Ovary (tissue), 9 donors: ENCODE results near the gene OPRL1. TPM values are rescaled to one million over a fixed set of nuclear protein-coding genes. Genes with fewer than 3 reads are reported as not detected.

Experiments used
- DNase-seq, 5 donors: peaks; one replicate each; pipeline ENCODE4 v3.0.0-alpha.2; 2019 to 2020
- H3K27ac ChIP-seq, 2 donors: fragments of 200-600 bp; one replicate each; pipeline versions ENCODE4 v1.5.1 to v1.8.0; 2019 to 2022
- H3K27me3 ChIP-seq: fragments of 200-600 bp; one replicate; pipeline ENCODE4 v1.8.0; 2022
- H3K36me3 ChIP-seq: fragments of 200-600 bp; sonication (generic); one replicate; pipeline ENCODE4 v1.5.1; 2019
- H3K4me1 ChIP-seq: one replicate; pipeline ENCODE4 v1.8.1; 2013; ENCODE audit warnings: mild to moderate bottlenecking, moderate library complexity; ENCODE audit not compliant: insufficient read depth
- H3K4me3 ChIP-seq: fragments of 200-600 bp; sonication (generic); one replicate; pipeline ENCODE4 v1.5.1; 2017
- H3K9me3 ChIP-seq, 2 donors: fragments of 200-600 bp in 1 of 2; sonication (generic) in 1 of 2; one replicate each; pipeline versions ENCODE4 v1.5.1 to v1.8.1; 2013 to 2019; ENCODE audit warnings: mild to moderate bottlenecking in 1 of 2, moderate library complexity in 1 of 2
- CTCF ChIP-seq, 3 donors: fragments of 450-650 bp in 2 of 3; fragments of 200-600 bp in 1 of 3; IDR thresholded peaks; one replicate each; pipeline versions ENCODE4 v1.5.1 to v1.8.0; 2016 to 2022; ENCODE audit warnings: antibody characterized with exemption in 3 of 3, mild to moderate bottlenecking in 1 of 3
- EP300 ChIP-seq: sonication (generic); formaldehyde crosslinking; IDR thresholded peaks from one replicate; pipeline ENCODE4 v1.6.1; 2017; ENCODE audit warnings: antibody characterized with exemption
- POLR2A ChIP-seq: fragments of 450-650 bp; IDR thresholded peaks from one replicate; pipeline ENCODE4 v1.6.1; 2017; ENCODE audit warnings: antibody characterized with exemption, mild to moderate bottlenecking, moderate library complexity
- WGBS, 3 donors: extraction: QIAGEN DNeasy Blood & Tissue Kit in 1 of 3; methylation state at CpG; one replicate each; pipeline versions ENCODE4 v1.1.5 to v1.1.7; 2013 to 2017; 5-methylcytosine and 5-hydroxymethylcytosine counted together
- intact Hi-C, 4 donors: fragments of 100-400 bp; cut with DNase I; formaldehyde crosslinking; loops; one replicate each; pipeline versions ENCODE4 v1.11.0 to v1.15.1; 2022 to 2023
- polyA plus RNA-seq, 2 donors: library from polyadenylated mRNA; stranded (reverse); fragments of 200-250 nt in 1 of 2; fragments of 350-450 nt in 1 of 2; fragmentation: Illumina TruSeq in 1 of 2; extraction: RNeasy Lipid Tissue Mini Kit (QIAGEN cat#74804) in 1 of 2; gene quantifications; one replicate each; pipeline ENCODE4 v1.2.3, GENCODE V29; 2013 to 2014
- total RNA-seq, 7 donors: library from RNA; depleted of rRNA in 2 of 7; stranded (reverse); fragments of >200 nt in 2 of 7; fragmentation: NEBNext Ultra II Directional in 3 of 7; extraction: Animal tissue kit (Norgen Biotek cat#: 25700) in 3 of 7; gene quantifications; one replicate each; pipeline versions ENCODE4 v1.1.0 to v1.2.4, GENCODE V29; 2016 to 2023
- donor health status: DM: no; HTN: no; CAD: no; lungs with moderate emphysema.
- donor health status: DM: no; HTN: no; CAD: no.
- donor health status: Bipolar disorder and iron deficiency.
- donor health status: DM: yes; HTN: yes; CAD: no.
- donor health status: DM: no; HTN: no; CAD: no.
- donor health status: DM: yes; HTN: yes; CAD: no.

Gene OPRL1
- total and polyA plus RNA-seq, 9 donors = 0.12 to 0.80 (median 0.43) TPM

DNA sequence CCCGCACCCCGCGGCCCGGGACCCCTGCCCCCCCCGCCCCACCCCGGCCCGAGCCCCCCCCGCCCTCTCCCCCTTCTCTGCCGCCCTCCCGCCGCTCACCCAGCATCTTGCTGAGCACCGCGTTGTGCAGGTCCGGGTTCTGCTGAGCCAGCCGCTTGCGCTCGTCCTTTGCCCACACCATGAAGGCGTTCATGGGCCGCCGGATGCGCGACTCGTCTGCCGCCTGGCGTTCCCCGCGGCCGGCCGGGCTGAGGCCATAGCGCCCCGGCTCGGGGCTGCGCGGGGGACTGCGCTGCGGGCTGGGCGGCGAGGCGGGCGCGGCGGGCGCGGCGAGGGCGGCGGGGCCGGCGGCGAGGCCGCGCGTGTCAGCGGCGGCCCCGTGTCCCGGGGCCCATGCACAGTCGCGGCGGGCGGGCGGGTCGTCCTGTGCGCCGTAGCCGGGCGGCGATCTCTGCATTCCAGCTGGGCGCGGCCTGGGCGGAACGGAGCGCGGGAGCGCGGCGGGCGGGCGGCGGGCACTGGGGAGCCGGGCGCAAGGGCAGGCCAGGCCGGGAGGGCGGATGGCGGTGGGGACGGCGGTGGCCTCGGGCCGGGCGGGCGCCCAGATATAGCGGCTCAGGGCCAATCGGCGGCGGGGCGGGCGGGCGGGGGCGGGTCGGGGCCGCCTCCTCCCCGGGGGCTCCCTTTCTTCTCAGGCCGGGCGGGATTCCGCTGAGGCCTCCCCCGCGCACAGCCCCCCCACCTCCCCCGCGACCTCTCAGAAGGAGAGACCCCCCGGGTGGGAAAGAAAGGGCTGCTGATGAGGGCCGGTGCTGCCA, 30.6 kb upstream of the OPRL1 start, which contains the start of gene SOX18:
SOX18 (minus strand) TSS at position 580 of the 818 bp plus-strand sequence; CDS start at position 457, 123 bp downstream.
- peaks cover 2% of the 10 kb centered on the region for H3K4me1 ChIP-seq
- intact Hi-C loops = no loop called here
- peak within 1 kb of the TSS; percentile 10 for H3K4me3 ChIP-seq
- H3K9me3 ChIP-seq = no peaks in the 10 kb centered on the region
- H3K36me3 ChIP-seq = no peaks in the 10 kb centered on the region
- peaks cover 7% of the 10 kb centered on the region for H3K27me3 ChIP-seq
- no peak within 1 kb of the TSS for H3K27ac ChIP-seq
- 0 to 2% (median 1%) methylated on average over 41 to 101 of the region's 111 CpGs for whole genome bisulfite sequencing, 3 donors
- no peak for DNase-seq
- TF ChIP-seq CTCF (IDR thresholded peaks at IDR 0.05) (no peak), EP300 (no peak), POLR2A (no peak)

DNA sequence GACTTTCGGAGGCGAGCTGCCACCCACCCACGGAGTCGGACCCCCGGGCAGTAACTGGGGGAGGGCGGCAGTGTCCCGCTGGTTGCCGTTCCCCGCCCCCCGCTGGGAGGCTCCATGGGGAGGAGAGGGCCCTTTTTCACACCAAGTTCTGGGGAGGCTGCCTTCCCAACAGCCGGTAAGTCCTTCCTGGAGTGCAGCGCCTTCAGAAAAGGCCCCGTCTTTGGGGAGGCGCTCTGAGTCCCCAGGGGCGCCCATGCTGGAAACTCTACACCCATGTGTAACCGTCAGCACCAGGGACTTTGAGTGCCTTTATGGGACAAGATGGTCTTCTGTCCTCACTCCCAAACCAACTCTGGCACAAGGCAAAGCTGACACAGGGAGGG, 30.0 kb upstream of the OPRL1 start:
- intact Hi-C loops = no loop called here
- TF ChIP-seq CTCF (IDR thresholded peaks at IDR 0.05) (no peak), POLR2A (no peak), EP300 (no peak)
- peak overlapping the region; percentile 10 for H3K4me3 ChIP-seq
- H3K9me3 ChIP-seq = no peaks in the 10 kb centered on the region
- H3K27ac ChIP-seq = no peak overlapping the region
- peaks cover 2% of the 10 kb centered on the region for H3K4me1 ChIP-seq
- H3K27me3 ChIP-seq = peaks cover 7% of the 10 kb centered on the region
- no peak for DNase-seq
- H3K36me3 ChIP-seq = no peaks in the 10 kb centered on the region
- WGBS, 3 donors = 10 to 20% (median 17%) methylated on average over 11 to 16 of the region's 16 CpGs

- Histone ChIP-seq H3K36me3 (no peaks in the 10 kb centered on the region), H3K9me3 (no peaks in the 10 kb centered on the region), H3K4me3 (no peak overlapping the region), H3K27me3 (peaks cover 7% of the 10 kb centered on the region), H3K4me1 (peaks cover 2% of the 10 kb centered on the region), H3K27ac (no peak overlapping the region)
- intact Hi-C loops = no loop called here
- DNase-seq = no peak
- WGBS, 3 donors = 61 to 72% (median 67%) methylated on average over 22 to 23 of the region's 23 CpGs
- no peak for TF ChIP-seq EP300
These were observed 29.4 kb upstream of the OPRL1 start for GRCh38 chr20:64050261-64051032.

DNA sequence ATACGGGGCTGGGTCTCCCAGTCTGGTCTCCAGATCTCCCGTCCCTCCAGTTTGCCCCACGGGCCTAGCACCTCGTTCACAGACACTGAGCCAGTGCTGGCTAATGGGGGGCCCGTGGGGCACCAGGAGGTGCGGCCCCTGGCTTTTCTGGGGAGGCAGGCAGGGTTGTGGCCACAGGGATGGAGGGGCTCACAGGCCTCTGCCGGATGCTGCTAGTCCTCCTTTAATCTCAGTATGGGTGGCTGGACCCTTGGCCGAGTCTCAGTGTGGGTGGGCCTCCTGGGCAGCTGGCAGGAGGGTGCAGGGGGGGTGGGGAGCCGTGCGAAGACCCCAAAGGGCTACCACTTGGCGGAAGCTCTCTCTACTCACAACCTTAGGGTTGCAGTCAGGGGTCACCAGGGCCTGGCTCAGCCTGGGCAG, 28.8 kb upstream of the OPRL1 start:
- H3K9me3 ChIP-seq = no peaks in the 10 kb centered on the region
- H3K36me3 ChIP-seq = no peaks in the 10 kb centered on the region
- WGBS, 3 donors = 71 to 75% (median 72%) methylated on average over 10 to 11 of the region's 11 CpGs
- DNase-seq = no peak
- no peak overlapping the region for H3K4me3 ChIP-seq
- intact Hi-C loops = no loop called here
- no peak overlapping the region for H3K27ac ChIP-seq
- peaks cover 7% of the 10 kb centered on the region for H3K27me3 ChIP-seq
- peaks cover 2% of the 10 kb centered on the region for H3K4me1 ChIP-seq
- TF ChIP-seq EP300 (no peak), POLR2A (no peak), CTCF (IDR thresholded peaks at IDR 0.05) (no peak)
